GM13976 (cell line): ENCODE results near the gene NGEF.

Source experiments
- DNase-seq: peaks from one replicate; pipeline ENCODE4 v3.0.0; 2012; ENCODE audit warnings: low spot score
- in situ Hi-C: fragments of 300-500 bp; cut with MboI; formaldehyde crosslinking; loops from one replicate; pipeline ENCODE4 v1.12.0; 2022; ENCODE audit warnings: low sequenced_read_pairs, mixed read lengths, inconsistent platforms; ENCODE audit not compliant: unreplicated experiment
- TF ChIP-seq, protein P1 (sequence below): IDR thresholded peaks from 2 replicates; pipeline ENCODE4 v1.5.1; 2012; ENCODE audit warnings: borderline replicate concordance, mild to moderate bottlenecking; ENCODE audit not compliant: insufficient read depth; ENCODE audit errors: extremely low read depth, missing control alignments, control extremely low read depth

The NGEF gene

DNA sequence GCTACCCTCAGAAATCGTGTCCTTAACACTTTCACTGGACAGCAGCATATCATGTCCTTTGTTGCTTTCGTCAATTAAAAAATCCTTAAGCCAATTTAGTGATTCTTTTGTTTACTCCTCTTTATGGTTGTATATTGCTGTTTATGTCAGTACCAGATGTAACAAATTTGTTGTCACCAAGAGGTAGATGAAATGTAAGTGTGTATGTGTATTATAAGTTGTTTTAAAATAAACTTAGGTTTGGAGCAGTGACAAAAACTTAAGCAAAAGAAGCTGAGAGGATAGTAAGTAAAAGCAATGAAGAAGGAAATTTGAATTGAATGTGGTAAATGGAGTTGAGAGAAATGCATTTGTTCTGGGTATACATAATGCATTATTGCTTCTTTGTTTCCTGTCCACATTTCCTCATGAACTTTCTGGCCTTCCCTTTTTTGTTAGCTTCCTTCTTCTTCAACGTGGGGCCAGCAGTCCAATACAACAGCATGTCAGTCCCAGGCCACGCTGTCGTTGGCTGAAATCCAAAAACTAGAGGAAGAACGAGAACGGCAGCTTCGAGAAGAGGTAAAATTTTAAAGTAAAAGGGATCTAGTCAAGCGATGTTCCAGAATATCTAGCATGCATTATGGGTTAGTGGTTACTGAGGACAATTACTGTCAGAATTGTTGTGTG, 173.5 kb downstream of the NGEF start:
- in situ Hi-C loops, result no loop called here
- DNase-seq, result no peak
- TF ChIP-seq, protein P1, sequence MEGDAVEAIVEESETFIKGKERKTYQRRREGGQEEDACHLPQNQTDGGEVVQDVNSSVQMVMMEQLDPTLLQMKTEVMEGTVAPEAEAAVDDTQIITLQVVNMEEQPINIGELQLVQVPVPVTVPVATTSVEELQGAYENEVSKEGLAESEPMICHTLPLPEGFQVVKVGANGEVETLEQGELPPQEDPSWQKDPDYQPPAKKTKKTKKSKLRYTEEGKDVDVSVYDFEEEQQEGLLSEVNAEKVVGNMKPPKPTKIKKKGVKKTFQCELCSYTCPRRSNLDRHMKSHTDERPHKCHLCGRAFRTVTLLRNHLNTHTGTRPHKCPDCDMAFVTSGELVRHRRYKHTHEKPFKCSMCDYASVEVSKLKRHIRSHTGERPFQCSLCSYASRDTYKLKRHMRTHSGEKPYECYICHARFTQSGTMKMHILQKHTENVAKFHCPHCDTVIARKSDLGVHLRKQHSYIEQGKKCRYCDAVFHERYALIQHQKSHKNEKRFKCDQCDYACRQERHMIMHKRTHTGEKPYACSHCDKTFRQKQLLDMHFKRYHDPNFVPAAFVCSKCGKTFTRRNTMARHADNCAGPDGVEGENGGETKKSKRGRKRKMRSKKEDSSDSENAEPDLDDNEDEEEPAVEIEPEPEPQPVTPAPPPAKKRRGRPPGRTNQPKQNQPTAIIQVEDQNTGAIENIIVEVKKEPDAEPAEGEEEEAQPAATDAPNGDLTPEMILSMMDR, result no peak

DNA sequence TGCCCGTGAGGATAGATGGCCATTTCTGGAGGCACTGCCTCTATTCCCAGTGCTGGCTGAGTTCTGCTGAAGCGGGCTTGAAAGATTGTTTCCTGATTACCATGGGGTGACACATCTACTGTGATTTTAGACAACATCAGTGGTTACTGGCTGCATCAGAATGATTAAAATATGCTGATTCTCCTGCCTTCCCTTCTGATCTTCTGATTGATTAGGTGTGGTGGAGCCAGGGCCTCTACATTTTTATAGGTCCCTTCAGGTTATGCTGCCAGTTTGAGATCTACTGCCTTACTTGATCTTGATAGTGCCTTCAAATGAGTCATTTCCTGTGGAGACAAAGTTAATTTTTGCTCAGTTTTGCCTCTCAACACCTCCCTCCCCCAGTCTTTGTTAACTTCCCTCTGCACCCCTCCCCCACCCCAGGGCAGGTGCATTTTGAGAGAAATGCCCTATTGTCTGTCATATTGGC, 174.6 kb downstream of the NGEF start:
- peak; percentile 59 for DNase-seq
- in situ Hi-C loops, result no loop called here
- TF ChIP-seq, protein P1, result no peak

DNA sequence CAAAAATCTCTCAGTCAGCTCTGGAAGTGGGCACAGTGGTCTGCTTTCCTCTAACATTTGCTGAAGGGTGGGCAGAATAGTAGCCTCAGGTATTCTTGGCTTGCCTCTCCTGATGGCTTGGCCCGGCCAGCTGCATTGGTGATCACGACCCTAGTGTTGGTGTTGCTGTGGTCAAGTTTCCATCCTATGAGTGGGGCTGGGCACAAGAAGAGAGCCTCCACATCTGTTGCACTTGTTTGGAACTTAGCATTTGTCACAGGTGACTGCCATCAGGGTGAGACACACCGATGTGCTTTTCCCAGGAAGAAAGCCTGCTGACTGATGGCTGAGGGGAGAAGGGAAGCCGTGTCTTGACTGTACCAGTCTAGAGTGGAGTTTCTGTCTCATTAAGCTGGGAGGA, 176.1 kb downstream of the NGEF start:
- TF ChIP-seq, protein P1, result no peak
- in situ Hi-C loops, result no loop called here

DNA sequence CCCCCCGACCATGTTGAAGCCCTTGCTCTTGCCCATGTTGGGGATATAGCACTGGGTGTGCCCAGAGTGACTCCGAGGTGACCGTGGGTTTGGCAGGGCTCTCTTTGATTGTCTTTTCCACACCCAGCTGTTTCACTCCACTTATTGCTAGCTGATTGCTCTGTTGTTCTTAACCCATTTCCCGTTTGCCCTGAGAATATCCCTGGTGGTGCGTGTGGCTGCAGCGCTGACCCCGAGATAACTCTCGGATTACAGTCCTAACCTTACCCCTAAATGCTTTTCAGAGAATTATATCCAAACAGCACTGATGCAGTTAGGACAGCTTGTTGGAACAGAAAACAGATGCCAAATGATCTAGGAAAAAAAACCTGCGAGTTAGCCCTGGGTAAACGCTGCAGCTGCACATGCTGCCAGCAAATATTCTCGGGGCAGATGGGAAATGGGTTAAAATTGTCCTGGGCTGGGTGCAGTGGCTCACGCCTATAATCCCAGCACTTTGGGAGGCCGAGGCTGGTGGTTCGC, 177.3 kb downstream of the NGEF start:
- in situ Hi-C loops, result no loop called here
- TF ChIP-seq, protein P1, result no peak
- DNase-seq, result no peak

More for the DNA sequence above, 176.1 kb downstream of the NGEF start:
- DNase-seq, result no peak

DNA sequence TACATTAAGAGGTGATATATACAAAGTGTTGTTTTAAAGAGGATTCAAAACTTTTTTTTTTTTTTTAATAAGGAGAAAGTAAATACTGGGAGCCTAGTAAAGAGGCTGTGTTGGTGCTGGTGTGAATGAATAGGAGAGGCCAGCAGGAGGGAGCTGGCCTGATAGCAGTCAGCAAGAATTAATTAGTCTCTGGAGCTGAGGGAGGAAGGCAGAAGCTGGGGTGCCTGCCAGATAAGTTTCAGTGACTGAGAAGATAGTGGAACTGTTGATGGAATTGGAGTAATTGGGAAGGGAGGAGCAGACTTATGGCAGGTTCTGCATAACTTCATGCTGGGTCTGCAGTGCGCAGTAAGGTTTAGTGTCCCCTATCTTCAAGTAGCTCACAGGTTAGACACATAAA, 179.2 kb downstream of the NGEF start:
- TF ChIP-seq, protein P1, result no peak
- in situ Hi-C loops, result no loop called here
- DNase-seq, result no peak

DNA sequence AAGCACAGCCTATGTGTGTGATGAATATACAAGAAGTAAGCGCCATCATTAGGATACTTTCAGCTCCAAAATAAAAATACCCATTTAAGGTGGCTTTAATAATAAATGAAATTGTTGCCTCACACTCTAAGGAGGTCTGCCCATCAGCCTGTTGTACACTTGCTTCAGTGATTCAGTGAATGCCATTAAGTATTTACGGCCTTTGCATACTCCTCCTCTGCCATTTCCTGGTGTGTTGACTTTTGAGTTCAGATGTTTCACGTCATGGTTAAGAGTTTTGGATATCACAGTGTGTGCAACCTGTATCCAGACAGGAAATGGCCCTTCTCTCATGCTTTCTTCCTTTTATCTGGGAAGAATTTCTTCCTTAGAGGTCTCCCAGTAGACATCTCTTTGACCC, 181.6 kb downstream of the NGEF start:
- in situ Hi-C loops, result no loop called here
- no peak for DNase-seq
- TF ChIP-seq, protein P1, result no peak
